ENCODE results near the gene DUOX1.
"Not testable (repeated sequence)": the region's sequence is repeated elsewhere in the genome, so short reads cannot be mapped to it uniquely, and the experiment has no call there.

Gene DUOX1

DNA sequence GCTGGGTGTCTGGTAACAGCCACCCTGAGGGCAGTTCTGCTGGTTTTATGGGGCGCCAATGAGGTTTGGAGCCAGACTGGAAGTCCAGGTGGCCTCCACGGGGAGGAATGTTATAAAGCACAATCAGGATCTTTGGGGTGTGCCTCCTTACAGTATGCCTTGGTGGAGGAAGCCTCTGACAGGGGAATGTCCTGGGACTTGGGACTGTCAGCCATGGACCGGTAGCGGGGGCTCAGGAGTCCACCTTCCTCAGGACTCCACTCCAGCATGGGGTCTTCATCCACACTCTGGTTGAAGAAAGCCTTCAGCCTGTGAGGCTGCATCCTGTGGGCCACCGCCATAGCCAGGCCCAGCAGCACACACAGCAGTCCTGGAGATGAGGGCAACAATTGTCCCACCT lies 10.8 kb upstream of the DUOX1 start:
- no peak overlapping the region for H3K27ac ChIP-seq
- no peak overlapping the region for H3K4me3 ChIP-seq

DNA sequence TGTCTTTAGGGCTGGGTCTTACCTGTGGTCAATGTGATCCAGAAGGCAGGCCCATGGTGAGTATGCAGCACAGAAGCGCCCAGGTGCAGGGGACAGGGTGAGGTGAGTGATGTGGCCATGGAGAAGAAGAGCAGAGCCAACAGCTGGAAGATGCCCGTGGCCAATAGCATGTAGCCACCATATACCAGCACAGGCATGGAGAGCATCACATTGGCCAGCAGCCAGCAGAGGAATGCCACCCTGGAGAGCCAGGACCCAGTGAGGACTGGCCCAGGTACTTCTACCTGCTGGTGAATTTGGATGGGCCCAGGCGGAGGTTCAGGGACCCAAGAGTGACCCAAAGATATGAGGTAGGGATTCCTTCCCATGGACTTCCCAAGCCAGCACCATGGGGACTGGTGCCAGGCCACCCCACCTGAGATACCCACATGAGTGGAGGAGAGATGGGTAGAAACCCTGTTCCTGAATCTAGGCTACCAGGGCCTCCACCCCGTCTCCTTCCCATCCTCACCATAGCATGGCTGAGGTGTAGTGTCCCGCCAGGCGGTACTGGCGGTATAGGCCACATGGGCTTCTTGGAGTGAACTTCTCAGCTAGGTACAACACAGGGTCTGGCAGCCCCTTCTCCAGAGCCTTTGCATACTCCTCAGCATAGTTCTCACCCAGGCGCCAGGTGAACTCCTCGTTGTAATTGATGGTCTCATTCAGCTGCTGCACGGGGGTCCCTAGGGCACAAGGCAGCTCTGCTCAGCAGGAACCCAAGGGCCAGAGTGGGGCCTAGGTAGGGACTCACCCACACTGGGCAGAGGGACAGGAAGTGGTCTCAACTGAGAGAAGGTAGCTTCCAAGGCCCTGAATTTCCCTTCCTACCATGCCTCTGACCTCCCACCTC lies 9.5 kb upstream of the DUOX1 start:
- no peak overlapping the region for H3K27ac ChIP-seq
- H3K4me3 ChIP-seq: no peak overlapping the region

DNA sequence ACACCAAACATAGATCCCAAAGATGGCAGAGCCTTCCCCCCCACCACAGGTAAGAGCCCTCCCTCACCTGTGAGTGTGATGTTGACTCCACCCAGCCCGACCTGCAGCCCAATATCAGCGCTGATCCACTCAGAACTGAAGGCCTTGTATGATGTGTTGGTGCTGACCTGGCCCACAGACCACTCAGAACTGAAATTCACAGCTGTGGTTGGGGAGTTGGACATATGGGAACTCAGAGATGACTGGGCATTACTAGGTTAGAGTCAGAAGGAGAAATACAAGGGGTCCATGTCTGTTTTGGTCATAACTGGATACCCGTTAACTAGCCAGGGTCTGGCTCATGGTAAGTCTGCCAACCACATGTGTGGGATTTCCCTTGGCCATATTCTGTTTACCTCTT lies 8.8 kb upstream of the DUOX1 start:
- H3K27ac ChIP-seq: no peak overlapping the region
- H3K4me3 ChIP-seq: no peak overlapping the region

DNA sequence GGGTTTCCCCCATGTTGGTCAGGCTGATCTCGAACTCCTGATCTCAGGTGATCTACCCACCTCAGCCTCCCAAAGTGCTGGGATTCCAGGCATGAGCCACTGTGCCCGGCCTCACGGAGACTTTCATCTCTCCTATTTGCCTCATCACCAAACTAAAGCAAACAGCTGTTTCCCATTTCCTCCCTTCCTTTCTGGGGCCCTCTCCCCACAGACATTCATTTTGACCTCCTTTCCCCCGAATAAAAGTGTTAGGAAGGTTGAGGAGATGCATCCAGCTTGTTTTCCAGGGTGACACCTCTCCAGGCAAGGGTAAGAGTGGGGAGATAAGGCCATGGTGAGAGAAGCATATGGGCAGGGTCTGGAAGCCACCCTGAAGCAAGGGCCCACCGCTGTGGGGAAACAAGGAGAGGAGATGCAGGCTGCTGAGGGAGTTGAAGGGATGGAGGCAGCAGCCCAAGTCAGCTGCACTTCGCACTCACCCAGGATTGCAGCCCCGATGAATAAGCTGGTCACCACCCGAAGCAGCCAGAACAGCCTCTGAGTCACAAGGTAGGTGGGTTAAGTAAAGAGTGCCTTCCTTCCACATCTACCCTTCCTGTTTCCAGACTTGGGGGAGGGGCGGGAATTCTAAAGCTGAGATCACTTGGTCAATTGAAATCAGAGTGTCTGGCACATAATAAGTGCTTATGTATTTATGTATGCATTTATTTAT lies 7.9 kb upstream of the DUOX1 start:
- Histone ChIP-seq H3K27ac (no peak overlapping the region), H3K4me3 (no peak overlapping the region)

DNA sequence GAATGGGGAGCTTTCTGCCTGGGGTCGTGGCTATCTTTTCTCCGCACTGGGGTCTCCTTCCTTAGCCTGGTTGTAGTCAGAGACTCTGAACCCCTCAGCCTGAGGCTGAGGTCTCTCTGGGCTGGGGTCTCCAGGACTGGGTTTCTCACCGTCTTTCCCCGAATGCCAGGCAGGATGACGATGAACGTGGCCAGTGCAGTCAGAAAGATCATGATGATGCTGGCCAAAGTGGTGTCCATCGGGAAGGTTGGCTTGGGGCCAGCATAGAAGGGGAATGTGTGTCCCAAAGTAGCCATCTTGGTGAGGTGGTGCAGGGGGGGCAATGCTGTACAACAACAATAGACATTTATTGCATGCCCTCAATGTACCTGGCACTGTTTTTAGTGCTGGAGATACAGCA lies 7.1 kb upstream of the DUOX1 start:
- Histone ChIP-seq H3K4me3 (no peak overlapping the region), H3K27ac (no peak overlapping the region)

DNA sequence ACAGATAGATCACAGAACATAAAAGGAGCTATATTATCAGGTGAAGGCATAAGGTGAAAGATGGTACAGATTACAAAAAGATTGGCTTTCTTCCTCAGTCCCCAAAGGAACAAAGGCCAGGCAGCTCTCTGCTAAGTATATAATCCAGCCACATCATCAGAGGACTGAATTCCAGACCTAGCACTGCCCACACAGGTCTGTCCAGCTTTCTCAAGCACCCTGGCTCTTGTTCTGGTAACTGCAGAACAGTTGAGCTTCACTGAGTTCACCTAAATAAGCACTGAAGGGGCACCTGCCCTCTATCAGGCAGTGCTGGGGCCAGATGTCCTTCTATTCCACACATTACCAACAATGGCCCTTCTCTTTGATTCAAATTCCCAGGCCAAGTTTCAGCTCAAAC lies 6.4 kb upstream of the DUOX1 start:
- no peak overlapping the region for H3K4me3 ChIP-seq
- no peak overlapping the region for H3K27ac ChIP-seq

DNA sequence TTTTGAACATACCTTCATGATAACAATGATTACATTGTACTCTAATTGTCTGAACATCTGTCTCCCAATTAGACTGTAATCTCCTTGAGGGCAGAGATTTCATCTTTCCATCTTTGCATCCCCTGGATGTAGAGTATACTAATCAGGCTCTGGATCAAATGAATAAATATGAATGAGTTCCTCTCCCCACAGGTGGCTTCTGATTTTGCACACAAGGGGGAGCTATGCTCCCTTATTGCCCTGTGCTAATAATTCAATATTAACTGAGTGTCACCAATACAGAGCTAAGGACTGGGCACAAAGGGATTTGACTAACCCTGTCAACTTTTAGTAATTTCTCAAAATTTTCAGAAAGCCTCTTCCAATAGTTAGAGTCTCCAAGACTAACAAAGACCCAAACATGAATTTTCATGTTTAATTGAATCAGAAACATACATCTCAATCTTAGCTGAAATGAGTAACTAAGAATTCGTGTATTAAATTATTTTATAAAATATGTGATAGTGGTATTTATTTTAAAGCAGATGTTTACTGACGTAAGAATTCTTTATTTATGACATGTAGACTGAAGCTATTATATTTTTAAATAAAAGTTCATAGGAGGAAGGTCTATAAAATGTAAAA lies 3.1 kb upstream of the DUOX1 start:
- H3K4me3 ChIP-seq: no peak overlapping the region
- H3K27ac ChIP-seq: no peak overlapping the region

DNA sequence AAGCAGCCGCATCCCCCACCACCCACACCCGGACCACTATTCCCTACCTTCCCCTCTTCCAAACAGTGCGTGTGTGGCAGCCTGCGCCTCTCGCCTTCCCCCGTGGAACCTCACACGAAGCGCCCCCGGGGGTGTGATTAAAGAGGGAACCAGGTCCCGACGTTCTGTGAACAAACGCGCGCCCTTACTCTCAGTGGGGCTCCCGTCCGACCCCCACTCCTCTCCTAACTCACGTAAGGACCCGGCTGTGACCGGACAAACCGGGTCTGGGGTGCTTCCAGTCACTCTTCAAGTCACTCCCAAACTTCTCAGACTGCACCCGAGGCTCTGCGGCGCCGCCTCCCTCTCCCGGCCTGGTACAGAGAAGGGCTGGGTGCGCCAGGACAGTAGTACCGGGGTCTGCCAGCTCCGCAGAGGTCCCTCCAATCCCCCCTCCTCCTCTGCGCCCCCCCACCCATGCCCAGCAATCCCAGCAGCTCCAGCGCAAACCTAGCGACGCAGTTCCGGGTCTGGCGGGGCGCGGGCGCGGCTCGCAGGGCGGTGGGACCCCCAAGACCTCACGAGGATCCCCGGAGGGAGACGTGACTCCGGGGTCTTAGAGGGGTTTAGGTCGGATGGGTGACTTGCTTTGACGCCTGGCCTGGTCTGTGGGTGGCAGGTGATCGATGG lies 689 bp upstream of the DUOX1 start:
- H3K4me3 ChIP-seq: peak overlapping the region; percentile 34 to 57 (median 46)
- H3K27ac ChIP-seq: peak overlapping the region in 20 of 21 experiments; percentile 52 to 86 (median 78)

DNA sequence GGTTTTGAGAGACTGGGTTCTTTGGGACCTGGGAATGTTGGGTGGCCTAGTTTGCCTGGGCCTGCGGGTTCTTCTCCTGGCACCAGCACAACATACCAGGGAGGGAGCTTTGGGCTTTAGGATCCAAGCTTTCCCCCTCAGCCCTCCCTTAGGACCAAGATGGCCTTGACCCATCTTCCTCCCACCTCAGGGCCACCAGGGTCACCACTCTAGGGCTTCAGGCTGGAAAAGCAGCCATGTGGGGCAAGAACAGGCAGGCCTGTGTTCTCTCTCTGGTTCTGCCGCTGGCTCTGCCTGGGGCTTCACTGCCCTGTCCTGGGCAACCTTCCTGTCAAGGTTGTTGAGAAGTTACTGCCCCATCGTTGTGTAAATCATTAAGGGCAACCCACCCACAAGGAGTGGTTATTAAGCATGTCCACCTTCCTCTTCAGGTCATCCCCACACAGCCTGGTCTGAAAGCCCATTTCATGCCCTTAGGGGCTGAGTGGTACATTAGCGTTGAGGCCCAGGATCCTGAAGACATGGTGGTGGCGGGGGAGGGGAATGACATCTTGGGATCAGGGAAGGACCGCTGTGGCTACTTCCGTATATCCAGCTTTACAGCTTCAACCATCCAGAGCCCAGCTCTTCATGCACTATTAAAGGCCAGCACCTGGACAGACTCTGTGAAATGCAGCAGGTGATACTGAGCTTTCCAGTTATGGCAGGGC lies 652 bp downstream of the DUOX1 start:
- Histone ChIP-seq H3K4me3 (peak overlapping the region; percentile 34 to 57 (median 46)), H3K27ac (peak overlapping the region in 19 of 21 experiments; percentile 52 to 86 (median 79))

DNA sequence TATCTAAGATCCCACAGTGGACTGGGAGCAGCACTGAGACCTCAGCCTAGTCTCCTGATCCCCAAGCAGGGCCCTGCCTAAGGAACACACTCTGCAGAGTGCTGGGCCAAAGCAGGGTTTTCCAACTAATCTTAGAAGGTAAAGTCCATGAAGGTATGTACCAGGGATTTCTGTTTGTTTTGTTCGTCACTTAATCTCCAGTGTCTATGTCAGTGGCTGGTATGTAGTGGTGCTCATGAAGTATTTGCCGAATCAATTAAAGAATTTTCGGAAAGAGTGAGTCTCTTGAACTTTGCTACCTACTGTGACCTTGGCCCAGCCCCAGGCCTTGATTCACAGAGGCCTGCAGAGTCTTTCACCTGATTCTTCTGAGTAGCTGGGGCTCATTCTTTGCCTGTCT lies 1.7 kb downstream of the DUOX1 start:
- Histone ChIP-seq H3K27ac (no peak overlapping the region), H3K4me3 (no peak overlapping the region)

DNA sequence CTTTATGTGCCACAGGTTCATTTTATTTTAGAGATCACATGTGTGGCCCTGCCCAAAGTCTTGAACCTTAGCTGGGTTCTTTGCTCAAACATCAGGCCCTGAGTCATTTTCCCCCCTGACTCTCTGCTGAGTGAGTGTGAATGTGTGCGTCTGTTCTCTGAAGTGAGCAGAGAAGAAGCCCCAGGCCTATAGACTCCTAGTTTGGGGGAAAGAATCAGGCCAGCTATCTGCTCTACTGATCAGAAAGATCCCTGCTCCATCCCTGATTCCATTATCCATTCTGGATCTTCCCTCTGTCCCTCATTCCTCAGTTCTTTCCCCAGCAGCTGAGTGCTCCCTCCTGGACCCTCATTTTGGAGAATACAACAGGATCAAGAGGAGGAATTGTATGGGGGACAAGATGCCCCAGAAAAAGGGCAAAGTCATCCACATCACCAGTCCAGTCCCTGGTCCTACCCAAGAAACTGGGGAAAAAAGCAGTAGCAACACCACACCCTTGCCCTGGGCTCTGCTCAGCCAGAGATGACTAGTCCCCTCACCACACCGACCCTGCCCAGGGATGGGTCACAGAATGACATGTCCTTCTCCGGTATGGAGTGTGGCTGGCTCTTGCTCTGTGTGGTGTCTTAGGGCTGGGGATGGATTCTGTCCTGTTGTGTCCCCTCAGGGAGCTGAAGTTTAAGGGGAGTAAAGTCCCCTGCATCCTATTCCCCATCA lies 3.2 kb downstream of the DUOX1 start:
- Histone ChIP-seq H3K27ac (peak overlapping the region in 1 of 21 experiments; percentile 1), H3K4me3 (no peak overlapping the region)

DNA sequence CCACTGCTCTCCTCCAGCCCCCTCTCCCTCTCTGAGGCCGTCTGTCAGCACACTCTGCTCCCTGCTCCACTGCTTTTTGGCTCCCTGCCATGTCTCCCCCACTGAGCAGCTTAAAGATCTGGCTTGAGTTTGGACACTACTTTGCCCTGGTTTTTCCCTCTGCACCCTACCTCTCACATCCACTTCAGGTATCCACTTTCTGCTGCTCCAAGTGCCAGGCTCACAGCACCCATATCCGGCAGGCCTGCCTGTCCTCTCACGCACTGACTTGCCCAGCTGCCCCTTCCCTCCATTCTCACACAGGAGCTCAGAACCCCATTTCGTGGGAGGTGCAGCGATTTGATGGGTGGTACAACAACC lies 3.7 kb downstream of the DUOX1 start:
- Histone ChIP-seq H3K4me3 (no peak overlapping the region), H3K27ac (peak overlapping the region in 1 of 21 experiments; percentile 1)

DNA sequence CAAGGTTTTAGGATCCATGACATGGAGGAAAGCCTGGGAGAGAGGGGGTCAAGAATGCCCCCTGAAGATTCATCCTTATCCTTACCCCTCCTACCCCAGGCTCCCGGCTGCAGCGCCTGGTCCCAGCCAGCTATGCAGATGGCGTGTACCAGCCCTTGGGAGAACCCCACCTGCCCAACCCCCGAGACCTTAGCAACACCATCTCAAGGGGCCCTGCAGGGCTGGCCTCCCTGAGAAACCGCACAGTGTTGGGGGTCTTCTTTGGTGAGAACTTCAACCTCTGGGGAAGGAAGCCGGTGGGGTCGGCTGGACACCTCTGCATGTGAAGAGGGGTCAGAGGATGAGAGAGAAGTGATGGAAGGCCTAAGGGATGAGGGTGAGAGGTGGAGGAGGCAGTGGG lies 4.3 kb downstream of the DUOX1 start:
- H3K4me3 ChIP-seq: no peak overlapping the region
- H3K27ac ChIP-seq: peak overlapping the region in 1 of 21 experiments; percentile 17

DNA sequence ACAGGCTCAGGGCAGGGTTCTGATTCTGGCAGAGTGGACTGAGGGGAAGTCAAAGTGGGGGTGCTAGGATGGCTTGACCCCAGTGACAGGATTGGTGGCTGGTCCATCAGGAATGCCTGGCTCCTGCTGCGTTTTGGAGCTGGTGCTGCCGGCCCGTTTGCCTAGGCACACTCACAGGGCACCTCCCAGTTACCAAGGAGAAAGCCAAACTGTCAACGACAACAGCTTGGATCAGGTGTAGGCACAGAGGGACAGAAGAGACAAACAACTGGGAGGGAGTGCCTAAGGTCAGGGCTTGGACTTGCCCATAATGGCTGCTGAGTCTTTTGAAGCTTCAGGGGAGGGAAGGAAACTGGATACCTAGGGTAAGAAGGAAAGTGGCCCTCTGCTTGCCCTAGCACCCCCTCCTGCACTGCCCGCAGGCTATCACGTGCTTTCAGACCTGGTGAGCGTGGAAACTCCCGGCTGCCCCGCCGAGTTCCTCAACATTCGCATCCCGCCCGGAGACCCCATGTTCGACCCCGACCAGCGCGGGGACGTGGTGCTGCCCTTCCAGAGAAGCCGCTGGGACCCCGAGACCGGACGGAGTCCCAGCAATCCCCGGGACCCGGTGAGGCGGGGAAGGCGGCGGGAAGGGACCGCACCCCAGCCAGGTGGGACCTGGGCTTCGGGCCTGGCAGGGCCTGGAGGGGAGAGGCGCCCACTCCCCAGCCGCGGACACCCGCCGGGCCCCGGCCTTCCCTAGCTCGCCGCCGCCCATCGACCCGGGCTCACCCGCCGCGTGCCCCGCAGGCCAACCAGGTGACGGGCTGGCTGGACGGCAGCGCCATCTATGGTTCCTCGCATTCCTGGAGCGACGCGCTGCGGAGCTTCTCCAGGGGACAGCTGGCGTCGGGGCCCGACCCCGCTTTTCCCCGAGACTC lies 5.1 kb downstream of the DUOX1 start:
- H3K4me3 ChIP-seq: no peak overlapping the region
- H3K27ac ChIP-seq: peak overlapping the region in 1 of 21 experiments; percentile 35

DNA sequence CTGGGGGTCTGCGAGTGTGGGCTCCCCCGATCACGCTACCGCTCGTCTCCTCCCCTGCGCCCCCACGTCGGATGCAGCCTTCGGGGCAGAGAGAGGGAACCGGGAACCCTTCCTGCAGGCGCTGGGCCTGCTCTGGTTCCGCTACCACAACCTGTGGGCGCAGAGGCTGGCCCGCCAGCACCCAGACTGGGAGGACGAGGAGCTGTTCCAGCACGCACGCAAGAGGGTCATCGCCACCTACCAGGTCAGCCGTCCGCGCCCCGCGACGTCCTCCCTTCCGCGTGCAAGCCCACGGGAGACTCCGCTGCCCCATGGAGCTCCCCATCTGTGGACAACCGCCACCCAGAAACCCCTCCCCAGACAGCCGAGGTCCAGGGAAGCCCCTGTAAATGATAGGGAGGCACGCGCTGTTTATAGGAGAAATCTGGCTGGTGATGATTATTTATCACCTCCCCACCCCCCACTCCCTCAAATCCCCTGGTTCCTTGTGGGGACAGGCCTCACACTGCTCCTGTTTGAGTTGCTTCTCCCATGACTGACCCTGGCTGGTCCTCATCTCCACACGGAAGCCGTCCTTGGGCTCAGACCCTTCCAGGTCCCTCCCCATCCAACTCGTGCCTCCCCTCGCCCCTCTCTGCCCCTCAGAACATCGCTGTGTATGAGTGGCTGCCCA lies 6.0 kb downstream of the DUOX1 start:
- not testable (repeated sequence) for H3K4me3 ChIP-seq, H3K27ac ChIP-seq

DNA sequence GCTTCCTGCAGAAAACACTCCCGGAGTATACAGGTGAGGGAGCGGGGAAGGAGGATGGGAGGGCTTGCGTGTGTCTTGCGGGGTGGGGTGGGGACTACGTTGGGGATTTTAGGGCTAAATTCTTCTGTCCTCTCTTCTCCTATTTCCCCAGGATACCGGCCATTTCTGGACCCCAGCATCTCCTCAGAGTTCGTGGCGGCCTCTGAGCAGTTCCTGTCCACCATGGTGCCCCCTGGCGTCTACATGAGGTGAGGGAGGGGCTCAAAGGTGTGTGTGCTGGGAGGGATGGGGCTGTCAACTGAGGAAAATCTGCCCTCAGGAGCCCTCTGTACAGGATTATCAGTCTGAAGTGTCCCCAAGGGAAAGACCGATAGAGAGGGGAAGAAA lies 6.6 kb downstream of the DUOX1 start:
- H3K27ac ChIP-seq: no peak overlapping the region

DNA sequence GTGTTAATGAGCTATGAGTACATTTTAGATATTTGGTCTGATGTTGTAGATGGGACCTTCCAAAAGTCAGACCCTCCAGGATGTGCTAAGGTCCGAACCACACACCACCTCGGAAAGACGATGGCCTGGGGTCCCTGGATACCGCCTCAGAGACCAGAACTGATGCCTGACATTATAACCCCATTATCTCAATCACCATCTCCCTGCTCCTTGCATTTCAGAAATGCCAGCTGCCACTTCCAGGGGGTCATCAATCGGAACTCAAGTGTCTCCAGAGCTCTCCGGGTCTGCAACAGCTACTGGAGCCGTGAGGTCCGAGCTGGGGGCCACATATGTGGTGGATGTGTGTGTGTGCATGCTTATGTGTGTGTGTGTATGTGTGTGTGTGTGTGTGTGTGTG lies 7.9 kb downstream of the DUOX1 start:
- Histone ChIP-seq H3K27ac (no peak overlapping the region), H3K4me3 (no peak overlapping the region)

More for the DNA sequence above, 6.6 kb downstream of the DUOX1 start:
- no peak overlapping the region for H3K4me3 ChIP-seq
